Keratinocyte (primary cell): ENCODE measurements around the gene VIPR2. TPM values are rescaled to one million over a fixed set of nuclear protein-coding genes. Genes with fewer than 3 reads are reported as not detected.

Experiments used
- DNase-seq: peaks from one replicate; pipeline ENCODE4 v3.0.0-alpha.2; 2011; ENCODE audit warnings: low read depth, missing footprints, low spot score
- FAIRE-seq: peaks from 2 replicates; lab custom pipeline; 2011; peaks lifted over from hg19 to GRCh38; lab: Jason Lieb, UNC
- H2AFZ ChIP-seq: 2 replicates; pipeline ENCODE4 v1.6.0; 2012; ENCODE audit warnings: low read length, control low read depth, inconsistent platforms; ENCODE audit not compliant: control insufficient read depth
- H3K27ac ChIP-seq: 2 replicates; pipeline ENCODE4 v1.5.1; 2011; ENCODE audit warnings: low read length; ENCODE audit not compliant: control insufficient read depth, insufficient read depth
- H3K27me3 ChIP-seq: 3 replicates; pipeline ENCODE4 v1.6.0; 2011; ENCODE audit warnings: low read length; ENCODE audit not compliant: control insufficient read depth, insufficient read depth; ENCODE audit errors: extremely low read depth
- H3K36me3 ChIP-seq, 2 experiments: 2 replicates in 1 of 2; 3 replicates in 1 of 2; pipeline ENCODE4 v1.5.1; 2011; ENCODE audit warnings: low read length in 2 of 2, mild to moderate bottlenecking in 1 of 2; ENCODE audit not compliant: control insufficient read depth in 2 of 2, insufficient read depth in 2 of 2; ENCODE audit errors: extremely low read depth in 1 of 2
- H3K4me1 ChIP-seq: 3 replicates; pipeline ENCODE4 v1.5.1; 2011; ENCODE audit warnings: low read length; ENCODE audit not compliant: control insufficient read depth, insufficient read depth; ENCODE audit errors: extremely low read depth
- H3K4me2 ChIP-seq: 3 replicates; pipeline ENCODE4 v1.6.0; 2011; ENCODE audit warnings: low read depth, low read length; ENCODE audit not compliant: control insufficient read depth, insufficient read depth; ENCODE audit errors: extremely low read depth
- H3K4me3 ChIP-seq, 3 experiments: fragments of 200-600 bp in 1 of 3; sonication (generic) in 1 of 3; 2 replicates in 2 of 3; 3 replicates in 1 of 3; pipeline ENCODE4 v1.5.1; 2011 to 2016; ENCODE audit warnings: low read length in 3 of 3, mild to moderate bottlenecking in 3 of 3, control low read depth in 2 of 3, inconsistent platforms in 1 of 3, low read depth in 1 of 3, mixed read lengths in 1 of 3, mixed run types in 1 of 3, moderate library complexity in 1 of 3; ENCODE audit not compliant: control insufficient read depth in 2 of 3, insufficient read depth in 2 of 3; ENCODE audit errors: extremely low read depth in 1 of 3
- H3K79me2 ChIP-seq: 2 replicates; pipeline ENCODE4 v1.6.0; 2012; ENCODE audit warnings: low read length; ENCODE audit not compliant: control insufficient read depth, insufficient read depth
- H3K9ac ChIP-seq: 3 replicates; pipeline ENCODE4 v1.6.0; 2011; ENCODE audit warnings: low read length; ENCODE audit not compliant: control insufficient read depth, insufficient read depth; ENCODE audit errors: extremely low read depth
- H3K9me1 ChIP-seq: 3 replicates; pipeline ENCODE4 v1.6.0; 2011; ENCODE audit warnings: low read length; ENCODE audit not compliant: control insufficient read depth, insufficient read depth; ENCODE audit errors: extremely low read depth
- H3K9me3 ChIP-seq: 2 replicates; pipeline ENCODE4 v1.5.1; 2012; ENCODE audit warnings: low read depth, low read length; ENCODE audit not compliant: control insufficient read depth
- H4K20me1 ChIP-seq: 3 replicates; pipeline ENCODE4 v1.6.0; 2011; ENCODE audit warnings: low read length; ENCODE audit not compliant: control insufficient read depth, insufficient read depth; ENCODE audit errors: extremely low read depth
- EZH2 ChIP-seq: IDR thresholded peaks from one replicate; pipeline ENCODE4 v1.6.1; 2012; ENCODE audit warnings: inconsistent platforms, mild to moderate bottlenecking, low read length, moderate library complexity
- dilution Hi-C: fragments of 300-500 bp; cut with MboI; formaldehyde crosslinking; loops from one replicate; pipeline ENCODE4 v1.7.0; 2020; ENCODE audit warnings: low sequenced_read_pairs; ENCODE audit not compliant: extremely low pct_ligation_motif_present
- polyA minus RNA-seq, 3 experiments: library from RNA; depleted of rRNA, polyadenylated mRNA; stranded (reverse); fragments of >200 nt; gene quantifications; 1 replicate in 1 of 3; 2 replicates in 1 of 3; 3 replicates in 1 of 3; pipeline ENCODE4 v1.2.3, GENCODE V29; 2011
- polyA plus RNA-seq, 5 experiments: library from polyadenylated mRNA; depleted of rRNA in 3 of 5; stranded (reverse) in 3 of 5; stranded (forward) in 1 of 5; unstranded in 1 of 5; fragments of >200 nt; gene quantifications; 1 replicate in 1 of 5; 2 replicates in 3 of 5; 3 replicates in 1 of 5; pipeline versions ENCODE4 v1.2.1 to v1.2.3, GENCODE V29; 2011 to 2012; ENCODE audit warnings: missing spikeins in 2 of 5, low read depth in 1 of 5, low replicate concordance in 1 of 5
- TF ChIP-seq, protein P1 (sequence below), 3 experiments: IDR thresholded peaks in 1 of 3; conservative IDR thresholded peaks in 1 of 3; optimal IDR thresholded peaks in 1 of 3; 2 replicates in 2 of 3; 3 replicates in 1 of 3; pipeline versions ENCODE3 to v1.5.1; 2011; ENCODE audit warnings: low read length in 3 of 3, mild to moderate bottlenecking in 3 of 3, moderate library complexity in 2 of 3, control low read depth in 1 of 3, inconsistent platforms in 1 of 3; ENCODE audit not compliant: insufficient read depth in 2 of 3; ENCODE audit errors: extremely low read depth in 1 of 3

Gene VIPR2, protein sequence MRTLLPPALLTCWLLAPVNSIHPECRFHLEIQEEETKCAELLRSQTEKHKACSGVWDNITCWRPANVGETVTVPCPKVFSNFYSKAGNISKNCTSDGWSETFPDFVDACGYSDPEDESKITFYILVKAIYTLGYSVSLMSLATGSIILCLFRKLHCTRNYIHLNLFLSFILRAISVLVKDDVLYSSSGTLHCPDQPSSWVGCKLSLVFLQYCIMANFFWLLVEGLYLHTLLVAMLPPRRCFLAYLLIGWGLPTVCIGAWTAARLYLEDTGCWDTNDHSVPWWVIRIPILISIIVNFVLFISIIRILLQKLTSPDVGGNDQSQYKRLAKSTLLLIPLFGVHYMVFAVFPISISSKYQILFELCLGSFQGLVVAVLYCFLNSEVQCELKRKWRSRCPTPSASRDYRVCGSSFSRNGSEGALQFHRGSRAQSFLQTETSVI
- not detected in 3 replicates for polyA plus RNA-seq
- not detected for polyA plus RNA-seq (2011; ENCODE audit: low read depth)
- polyA plus RNA-seq (2011; cell fraction: cytosol; rRNA removed), result not detected in 2 replicates
- not detected in 2 replicates for polyA plus RNA-seq (2011; cell fraction: nucleus; rRNA removed)
- not detected in 2 replicates for polyA plus RNA-seq (2012; ENCODE audit: low replicate concordance)
- not detected in 3 replicates for polyA minus RNA-seq
- polyA minus RNA-seq (2011; cell fraction: cytosol; rRNA and poly(A)+ RNA removed), result not detected
- polyA minus RNA-seq (2011; cell fraction: nucleus; rRNA and poly(A)+ RNA removed), result not detected in 2 replicates

DNA sequence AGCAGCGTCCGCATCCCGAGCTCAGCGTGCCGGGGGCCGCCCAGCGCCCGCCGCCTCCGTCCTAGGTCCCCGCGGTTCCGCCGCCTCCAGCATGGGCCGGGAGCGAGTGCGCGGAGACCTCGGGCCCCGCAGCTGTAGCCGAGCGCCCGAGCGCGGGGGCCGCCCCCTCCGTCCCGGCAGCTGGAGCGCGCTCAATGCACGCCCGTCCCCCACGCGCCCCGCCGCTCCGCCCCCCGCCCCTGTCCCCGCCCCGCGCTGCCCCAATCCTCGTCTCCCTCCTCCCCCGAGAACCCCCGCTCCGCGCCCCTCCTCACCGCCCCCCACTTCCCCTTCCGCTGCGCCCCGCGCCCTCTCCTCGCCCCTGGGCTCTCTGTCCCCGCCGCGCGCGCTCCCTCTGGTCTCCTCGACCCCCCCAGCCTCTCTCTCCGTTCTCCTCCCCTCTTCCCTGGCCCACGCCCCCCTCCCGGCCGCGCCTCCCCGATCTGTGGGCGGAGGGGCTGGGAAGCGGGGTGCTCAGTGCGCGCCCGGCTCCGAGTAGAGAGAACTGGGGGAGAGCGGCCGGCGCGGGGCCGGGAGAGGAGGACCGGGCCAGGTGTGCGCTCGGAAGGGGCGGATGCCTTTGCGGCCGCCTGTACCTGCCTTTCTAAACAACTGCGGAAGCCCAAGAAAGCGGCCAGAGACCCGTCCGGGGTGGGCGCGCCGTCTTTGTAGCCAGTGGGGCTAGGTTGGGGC is at the start of gene VIPR2:
Gene VIPR2, minus strand, starts transcription at position 110 of the 732 bp plus-strand sequence. Its CDS starts 96 bp downstream, at position 14.
- H3K9me1 ChIP-seq, result no peaks in the 10 kb centered on the region
- H4K20me1 ChIP-seq, result no peaks in the 10 kb centered on the region
- TF ChIP-seq, protein P1, sequence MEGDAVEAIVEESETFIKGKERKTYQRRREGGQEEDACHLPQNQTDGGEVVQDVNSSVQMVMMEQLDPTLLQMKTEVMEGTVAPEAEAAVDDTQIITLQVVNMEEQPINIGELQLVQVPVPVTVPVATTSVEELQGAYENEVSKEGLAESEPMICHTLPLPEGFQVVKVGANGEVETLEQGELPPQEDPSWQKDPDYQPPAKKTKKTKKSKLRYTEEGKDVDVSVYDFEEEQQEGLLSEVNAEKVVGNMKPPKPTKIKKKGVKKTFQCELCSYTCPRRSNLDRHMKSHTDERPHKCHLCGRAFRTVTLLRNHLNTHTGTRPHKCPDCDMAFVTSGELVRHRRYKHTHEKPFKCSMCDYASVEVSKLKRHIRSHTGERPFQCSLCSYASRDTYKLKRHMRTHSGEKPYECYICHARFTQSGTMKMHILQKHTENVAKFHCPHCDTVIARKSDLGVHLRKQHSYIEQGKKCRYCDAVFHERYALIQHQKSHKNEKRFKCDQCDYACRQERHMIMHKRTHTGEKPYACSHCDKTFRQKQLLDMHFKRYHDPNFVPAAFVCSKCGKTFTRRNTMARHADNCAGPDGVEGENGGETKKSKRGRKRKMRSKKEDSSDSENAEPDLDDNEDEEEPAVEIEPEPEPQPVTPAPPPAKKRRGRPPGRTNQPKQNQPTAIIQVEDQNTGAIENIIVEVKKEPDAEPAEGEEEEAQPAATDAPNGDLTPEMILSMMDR (optimal IDR thresholded peaks at IDR 0.05 in 1 of 3, IDR thresholded peaks at IDR 0.05 in 1 of 3, conservative IDR thresholded peaks at IDR 0.05 in 1 of 3; ENCODE audit: extremely low read depth in 1 of 3, insufficient read depth in 2 of 3, low read length in 3 of 3), result no peak
- no peak for TF ChIP-seq EZH2
- H2AFZ ChIP-seq, result no peak within 1 kb of the TSS
- dilution Hi-C loops, result no loop called here
- H3K4me3 ChIP-seq, result no peak within 1 kb of the TSS
- H3K27ac ChIP-seq, result no peak within 1 kb of the TSS
- H3K4me1 ChIP-seq, result no peaks in the 10 kb centered on the region
- no peaks in the 10 kb centered on the region for H3K36me3 ChIP-seq
- H3K27me3 ChIP-seq, result peaks cover 30% of the 10 kb centered on the region
- no peak within 1 kb of the TSS for H3K9ac ChIP-seq
- FAIRE-seq (no peak), DNase-seq (no peak)
- no peaks in the 10 kb centered on the region for H3K9me3 ChIP-seq
- H3K4me2 ChIP-seq, result no peak within 1 kb of the TSS
- no peaks in the 10 kb centered on the region for H3K79me2 ChIP-seq

DNA sequence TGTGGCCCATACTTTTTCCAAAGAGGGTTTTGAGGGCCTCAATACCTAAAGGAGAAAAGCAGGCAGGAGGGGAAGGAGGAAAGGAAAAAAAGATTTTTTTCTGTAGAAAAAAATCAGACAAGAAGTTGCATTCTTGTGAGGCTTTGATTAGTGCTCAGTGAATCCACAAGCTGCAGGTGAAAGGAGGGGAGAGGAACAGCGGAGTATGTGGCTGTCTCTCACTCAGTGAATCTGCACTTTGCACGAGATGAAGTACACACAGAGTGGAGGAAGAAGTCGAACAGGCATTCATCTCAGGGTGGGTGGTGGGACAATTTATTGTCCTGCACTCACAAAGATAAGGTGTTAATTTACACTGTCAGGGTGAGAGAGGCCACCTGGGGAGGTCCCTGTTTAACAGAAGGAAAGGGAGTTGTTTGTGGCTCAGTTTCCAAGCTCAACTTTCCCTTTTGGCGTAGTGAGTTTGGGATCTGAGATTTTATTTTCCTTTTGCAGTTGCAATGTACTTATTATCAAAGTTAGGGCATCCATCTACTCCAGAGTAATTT is 49.0 kb upstream of the VIPR2 start:
- Histone ChIP-seq H2AFZ (no peak overlapping the region), H3K27me3 (no peaks in the 10 kb centered on the region), H3K79me2 (no peaks in the 10 kb centered on the region), H4K20me1 (no peaks in the 10 kb centered on the region), H3K4me3 (no peak overlapping the region), H3K27ac (no peak overlapping the region), H3K9me1 (no peaks in the 10 kb centered on the region), H3K9me3 (peaks cover 4% of the 10 kb centered on the region), H3K36me3 (no peaks in the 10 kb centered on the region), H3K9ac (no peak overlapping the region), H3K4me1 (no peaks in the 10 kb centered on the region), H3K4me2 (no peak overlapping the region)
- FAIRE-seq (no peak), DNase-seq (no peak)
- dilution Hi-C loops, result no loop called here
- TF ChIP-seq, protein P1 (optimal IDR thresholded peaks at IDR 0.05 in 1 of 3, IDR thresholded peaks at IDR 0.05 in 1 of 3, conservative IDR thresholded peaks at IDR 0.05 in 1 of 3; ENCODE audit: extremely low read depth in 1 of 3, insufficient read depth in 2 of 3, low read length in 3 of 3), result no peak
- TF ChIP-seq EZH2, result no peak
